Measurements from ENCODE around the gene CD46. TPM values are rescaled to one million over a fixed set of nuclear protein-coding genes. Genes with fewer than 3 reads are reported as not detected.
"Not testable (repeated sequence)": the region's sequence is repeated elsewhere in the genome, so short reads cannot be mapped to it uniquely, and the experiment has no call there.

CD46 gene
- 57.4 and 82.4 TPM in 2 replicates for total RNA-seq (2012; rRNA removed)

DNA sequence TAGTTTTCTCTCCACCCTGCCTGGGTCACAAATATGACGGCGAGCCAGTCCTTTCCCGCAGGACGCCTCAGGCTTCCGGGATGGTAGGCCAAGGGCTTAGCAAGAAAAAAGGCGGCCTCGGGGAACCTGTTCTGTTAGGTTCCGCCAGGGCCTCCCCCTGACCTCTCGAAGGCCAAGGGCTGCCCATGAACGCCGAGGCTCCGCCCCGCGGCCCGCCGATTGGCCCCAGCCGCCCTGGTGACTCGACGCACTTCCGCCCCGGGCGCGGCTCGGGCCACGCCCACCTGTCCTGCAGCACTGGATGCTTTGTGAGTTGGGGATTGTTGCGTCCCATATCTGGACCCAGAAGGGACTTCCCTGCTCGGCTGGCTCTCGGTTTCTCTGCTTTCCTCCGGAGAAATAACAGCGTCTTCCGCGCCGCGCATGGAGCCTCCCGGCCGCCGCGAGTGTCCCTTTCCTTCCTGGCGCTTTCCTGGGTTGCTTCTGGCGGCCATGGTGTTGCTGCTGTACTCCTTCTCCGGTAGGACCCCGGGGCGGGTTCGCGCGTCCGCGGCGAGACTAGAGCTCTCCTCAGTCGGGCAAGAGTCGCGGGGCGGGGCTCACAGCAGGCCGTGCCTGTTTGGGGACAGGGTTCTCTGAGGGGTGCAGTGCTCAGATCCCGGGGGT is at the start of gene CD46:
Gene CD46 (plus strand): TSS at position 265 of the 666 bp plus-strand sequence. CDS start 159 bp downstream, at position 424.
- H3K4me3 ChIP-seq (ENCODE audit: low read length) = peak within 1 kb of the TSS; percentile 98

DNA sequence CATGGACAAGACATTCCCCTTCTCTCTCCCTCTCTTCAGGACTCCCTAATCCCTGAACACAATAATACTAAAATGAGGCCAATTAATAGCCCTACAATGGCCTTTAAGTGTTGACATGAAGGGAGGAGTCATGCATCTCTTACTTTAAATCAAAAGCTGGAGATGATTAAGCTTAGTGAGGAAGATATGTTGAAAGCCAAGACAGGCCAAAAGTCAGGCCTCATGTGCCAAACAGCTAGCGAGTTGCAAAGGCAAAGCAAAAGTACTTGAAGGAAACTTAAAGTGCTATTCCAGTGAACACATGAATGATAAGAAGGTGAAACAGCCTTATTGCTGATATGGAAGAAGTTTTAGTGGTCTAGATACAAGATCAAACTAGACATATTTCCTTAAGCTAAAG is 49.5 kb upstream of the CD46 start:
- Histone ChIP-seq H3K4me2 (ENCODE audit: low read length) (no peak overlapping the region), H3K4me3 (ENCODE audit: low read length) (no peak overlapping the region), H3K36me3 (ENCODE audit: insufficient read depth, low read length) (no peaks in the 10 kb centered on the region), H3K27me3 (ENCODE audit: control insufficient read depth, insufficient read depth, low read length) (no peaks in the 10 kb centered on the region), H3K4me1 (ENCODE audit: control insufficient read depth, insufficient read depth, low read length) (peaks cover 3% of the 10 kb centered on the region), H3K9ac (ENCODE audit: low read depth, low read length) (no peak overlapping the region), H3K9me3 (replicated peaks; ENCODE audit: low read length) (no peaks in the 10 kb centered on the region)

More for the DNA sequence above, at the start of gene CD46:
- Histone ChIP-seq H3K4me2 (ENCODE audit: low read length) (peak within 1 kb of the TSS; percentile 98), H3K4me1 (ENCODE audit: control insufficient read depth, insufficient read depth, low read length) (peaks cover 29% of the 10 kb centered on the region), H3K27me3 (ENCODE audit: control insufficient read depth, insufficient read depth, low read length) (no peaks in the 10 kb centered on the region), H3K9ac (ENCODE audit: low read depth, low read length) (peak within 1 kb of the TSS; percentile 92), H3K9me3 (replicated peaks; ENCODE audit: low read length) (no peaks in the 10 kb centered on the region), H3K36me3 (ENCODE audit: insufficient read depth, low read length) (no peaks in the 10 kb centered on the region)

DNA sequence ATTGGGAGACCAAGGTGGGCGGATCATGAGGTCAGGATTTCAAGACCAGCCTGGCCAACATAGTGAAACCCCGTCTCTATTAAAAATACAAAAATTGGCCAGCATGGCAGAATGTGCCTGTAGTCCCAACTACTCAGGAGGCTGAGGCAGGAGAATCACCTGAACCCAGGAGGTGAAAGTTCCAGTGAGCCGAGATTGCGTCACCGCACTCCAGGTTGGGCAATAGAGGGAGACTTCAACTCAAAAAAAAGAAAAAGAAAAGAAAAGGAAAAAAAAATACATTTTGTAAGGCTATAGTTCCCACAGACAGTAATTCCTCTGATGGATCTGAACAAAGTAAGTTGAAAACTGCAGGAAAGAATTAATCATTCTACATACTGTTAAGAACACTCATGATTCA is 48.1 kb upstream of the CD46 start:
- no peak overlapping the region for H3K9ac ChIP-seq (ENCODE audit: low read depth, low read length)
- H3K9me3 ChIP-seq (replicated peaks; ENCODE audit: low read length) = no peaks in the 10 kb centered on the region
- no peak overlapping the region for H3K4me2 ChIP-seq (ENCODE audit: low read length)
- H3K27me3 ChIP-seq (ENCODE audit: control insufficient read depth, insufficient read depth, low read length) = no peaks in the 10 kb centered on the region
- H3K4me1 ChIP-seq (ENCODE audit: control insufficient read depth, insufficient read depth, low read length) = peaks cover 3% of the 10 kb centered on the region
- H3K4me3 ChIP-seq (ENCODE audit: low read length) = no peak overlapping the region
- no peaks in the 10 kb centered on the region for H3K36me3 ChIP-seq (ENCODE audit: insufficient read depth, low read length)

DNA sequence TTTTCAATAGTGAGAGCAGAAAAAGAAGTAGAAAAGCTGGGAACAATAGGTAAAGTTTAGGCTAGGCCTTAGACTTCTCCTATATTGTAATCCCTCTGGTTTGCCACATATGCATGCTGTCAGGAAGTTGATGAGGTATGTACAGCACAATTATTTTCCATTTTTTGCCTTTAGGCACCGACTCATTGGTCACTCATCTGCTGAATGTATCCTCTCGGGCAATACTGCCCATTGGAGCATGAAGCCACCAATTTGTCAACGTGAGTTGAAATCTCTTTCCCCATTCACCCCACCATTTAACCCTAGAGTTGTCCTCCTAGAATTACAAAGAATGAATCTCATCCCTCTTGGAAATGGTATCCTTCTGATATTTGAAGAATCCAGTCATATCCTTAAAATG is 43.9 kb upstream of the CD46 start:
- not testable (repeated sequence) for H3K4me1 ChIP-seq (ENCODE audit: control insufficient read depth, insufficient read depth, low read length); H3K9ac ChIP-seq (ENCODE audit: low read depth, low read length); H3K9me3 ChIP-seq (replicated peaks; ENCODE audit: low read length); H3K27me3 ChIP-seq (ENCODE audit: control insufficient read depth, insufficient read depth, low read length); H3K4me3 ChIP-seq (ENCODE audit: low read length); H3K36me3 ChIP-seq (ENCODE audit: insufficient read depth, low read length); H3K4me2 ChIP-seq (ENCODE audit: low read length)

DNA sequence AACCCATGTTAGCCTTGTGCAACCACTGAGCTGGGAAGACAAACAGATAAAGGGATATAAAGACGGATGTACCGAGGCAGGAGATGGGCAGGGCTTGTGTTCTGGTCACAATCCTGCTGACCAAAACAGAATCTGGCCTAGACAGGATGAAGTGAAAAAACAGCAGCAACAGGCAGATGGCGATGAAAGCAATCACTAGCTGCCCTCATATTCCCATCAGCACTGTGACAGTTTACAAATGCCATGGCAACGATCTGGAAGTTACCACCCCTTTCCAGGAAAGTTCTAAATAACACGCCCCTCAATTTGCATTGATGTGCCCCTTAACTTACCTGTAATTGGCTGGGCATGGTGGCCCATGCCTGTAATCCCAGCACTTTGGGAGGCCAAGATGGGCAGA is 40.6 kb upstream of the CD46 start:
- Histone ChIP-seq H3K4me2 (ENCODE audit: low read length) (no peak overlapping the region), H3K27me3 (ENCODE audit: control insufficient read depth, insufficient read depth, low read length) (no peaks in the 10 kb centered on the region), H3K9ac (ENCODE audit: low read depth, low read length) (no peak overlapping the region), H3K4me3 (ENCODE audit: low read length) (no peak overlapping the region), H3K9me3 (replicated peaks; ENCODE audit: low read length) (no peaks in the 10 kb centered on the region), H3K36me3 (ENCODE audit: insufficient read depth, low read length) (no peaks in the 10 kb centered on the region), H3K4me1 (ENCODE audit: control insufficient read depth, insufficient read depth, low read length) (peaks cover 3% of the 10 kb centered on the region)

DNA sequence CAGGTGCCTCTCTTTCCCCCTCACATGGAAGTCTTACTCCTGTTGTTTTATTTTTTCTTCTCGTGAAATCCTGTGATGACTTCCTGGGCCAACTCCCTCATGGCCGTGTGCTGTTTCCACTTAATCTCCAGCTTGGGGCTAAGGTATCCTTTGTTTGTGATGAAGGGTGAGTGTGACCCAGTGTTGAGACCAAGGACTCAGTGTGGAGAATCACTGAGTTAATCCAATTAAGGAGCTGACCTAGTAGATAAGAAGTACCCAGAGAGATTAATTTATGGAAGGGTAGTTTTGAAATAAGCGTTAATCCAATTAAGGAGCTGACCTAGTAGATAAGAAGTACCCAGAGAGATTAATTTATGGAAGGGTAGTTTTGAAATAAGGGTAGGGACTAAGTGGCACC is 39.2 kb upstream of the CD46 start:
- not testable (repeated sequence) for H3K36me3 ChIP-seq (ENCODE audit: insufficient read depth, low read length); H3K4me3 ChIP-seq (ENCODE audit: low read length); H3K9ac ChIP-seq (ENCODE audit: low read depth, low read length); H3K27me3 ChIP-seq (ENCODE audit: control insufficient read depth, insufficient read depth, low read length); H3K4me1 ChIP-seq (ENCODE audit: control insufficient read depth, insufficient read depth, low read length); H3K9me3 ChIP-seq (replicated peaks; ENCODE audit: low read length); H3K4me2 ChIP-seq (ENCODE audit: low read length)

DNA sequence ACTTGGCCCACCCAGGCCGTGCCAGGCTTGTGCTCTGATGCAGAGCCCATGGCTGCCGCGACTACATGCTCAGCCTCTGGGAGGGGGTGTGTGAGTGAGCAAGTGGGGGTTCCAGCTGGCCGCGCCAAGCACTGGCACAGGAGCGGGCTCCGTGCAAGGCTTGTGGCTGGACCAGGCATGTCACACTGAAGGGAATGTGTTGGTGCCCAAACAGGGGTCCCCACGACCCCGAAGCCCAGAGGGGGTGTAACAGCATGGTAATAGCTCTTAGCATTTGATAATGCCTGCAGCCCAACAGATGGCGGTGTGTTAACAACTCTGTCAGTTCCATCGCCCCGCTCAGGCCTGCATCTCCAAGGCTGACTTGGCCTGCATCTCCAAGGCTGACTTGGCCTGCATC is 38.3 kb upstream of the CD46 start:
- no peaks in the 10 kb centered on the region for H3K9me3 ChIP-seq (replicated peaks; ENCODE audit: low read length)
- H3K4me3 ChIP-seq (ENCODE audit: low read length) = no peak overlapping the region
- no peaks in the 10 kb centered on the region for H3K4me1 ChIP-seq (ENCODE audit: control insufficient read depth, insufficient read depth, low read length)
- no peak overlapping the region for H3K9ac ChIP-seq (ENCODE audit: low read depth, low read length)
- no peak overlapping the region for H3K4me2 ChIP-seq (ENCODE audit: low read length)
- no peaks in the 10 kb centered on the region for H3K36me3 ChIP-seq (ENCODE audit: insufficient read depth, low read length)
- no peaks in the 10 kb centered on the region for H3K27me3 ChIP-seq (ENCODE audit: control insufficient read depth, insufficient read depth, low read length)

DNA sequence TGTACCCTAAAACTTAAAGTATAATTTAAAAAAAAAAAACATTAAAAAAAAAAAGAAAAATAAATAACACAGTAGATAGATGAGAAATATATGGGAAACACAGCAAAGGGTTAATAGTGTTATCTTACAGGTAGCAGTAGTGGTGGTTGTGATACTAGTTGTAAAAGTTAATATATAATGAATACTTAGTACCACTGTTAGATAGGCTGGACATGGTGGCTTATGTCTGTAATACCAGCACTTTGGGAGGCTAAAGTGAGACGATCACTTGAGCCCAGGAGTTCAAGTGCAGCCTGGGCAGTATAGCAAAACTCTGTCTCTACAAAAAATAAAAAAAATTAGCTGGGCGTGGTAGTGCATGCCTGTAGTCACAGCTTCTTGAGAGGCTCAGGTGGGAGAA is 32.6 kb upstream of the CD46 start:
- Histone ChIP-seq H3K9me3 (replicated peaks; ENCODE audit: low read length) (no peaks in the 10 kb centered on the region), H3K4me1 (ENCODE audit: control insufficient read depth, insufficient read depth, low read length) (no peaks in the 10 kb centered on the region), H3K27me3 (ENCODE audit: control insufficient read depth, insufficient read depth, low read length) (no peaks in the 10 kb centered on the region), H3K36me3 (ENCODE audit: insufficient read depth, low read length) (no peaks in the 10 kb centered on the region), H3K9ac (ENCODE audit: low read depth, low read length) (no peak overlapping the region), H3K4me2 (ENCODE audit: low read length) (no peak overlapping the region), H3K4me3 (ENCODE audit: low read length) (no peak overlapping the region)

DNA sequence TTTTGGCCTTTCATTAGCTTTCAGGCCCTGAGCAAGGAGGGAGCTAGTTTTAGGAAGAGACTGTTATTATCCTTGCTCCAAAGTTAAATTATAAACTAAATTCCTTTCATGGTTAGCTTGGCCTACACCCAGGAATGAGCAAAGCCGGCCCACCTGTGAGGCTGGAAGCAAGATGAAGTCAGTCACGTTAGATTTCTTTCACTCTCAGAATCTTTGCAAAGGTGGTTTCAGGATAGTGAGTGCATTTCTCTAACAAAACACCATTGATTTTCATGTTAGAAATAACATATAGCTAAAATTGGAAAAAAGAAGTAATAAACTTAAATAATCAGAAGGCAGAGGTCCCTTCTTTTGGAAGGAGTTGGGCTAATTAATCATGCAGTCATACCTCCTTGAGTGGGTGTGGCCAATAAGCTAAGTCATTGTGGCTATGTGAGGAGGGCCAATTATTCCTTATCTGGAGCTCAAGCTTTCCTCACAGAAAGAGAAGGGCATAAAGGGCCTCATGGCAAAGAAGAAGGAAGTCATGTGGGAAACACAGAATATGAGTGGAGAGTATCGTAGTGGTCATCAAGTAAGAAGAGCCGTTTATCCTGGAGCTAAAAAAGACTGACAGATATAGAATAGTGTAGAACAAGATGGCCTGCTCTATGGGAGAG is 23.5 kb upstream of the CD46 start:
- not testable (repeated sequence) for H3K27me3 ChIP-seq (ENCODE audit: control insufficient read depth, insufficient read depth, low read length); H3K36me3 ChIP-seq (ENCODE audit: insufficient read depth, low read length); H3K9me3 ChIP-seq (replicated peaks; ENCODE audit: low read length); H3K4me2 ChIP-seq (ENCODE audit: low read length); H3K4me1 ChIP-seq (ENCODE audit: control insufficient read depth, insufficient read depth, low read length); H3K4me3 ChIP-seq (ENCODE audit: low read length); H3K9ac ChIP-seq (ENCODE audit: low read depth, low read length)

DNA sequence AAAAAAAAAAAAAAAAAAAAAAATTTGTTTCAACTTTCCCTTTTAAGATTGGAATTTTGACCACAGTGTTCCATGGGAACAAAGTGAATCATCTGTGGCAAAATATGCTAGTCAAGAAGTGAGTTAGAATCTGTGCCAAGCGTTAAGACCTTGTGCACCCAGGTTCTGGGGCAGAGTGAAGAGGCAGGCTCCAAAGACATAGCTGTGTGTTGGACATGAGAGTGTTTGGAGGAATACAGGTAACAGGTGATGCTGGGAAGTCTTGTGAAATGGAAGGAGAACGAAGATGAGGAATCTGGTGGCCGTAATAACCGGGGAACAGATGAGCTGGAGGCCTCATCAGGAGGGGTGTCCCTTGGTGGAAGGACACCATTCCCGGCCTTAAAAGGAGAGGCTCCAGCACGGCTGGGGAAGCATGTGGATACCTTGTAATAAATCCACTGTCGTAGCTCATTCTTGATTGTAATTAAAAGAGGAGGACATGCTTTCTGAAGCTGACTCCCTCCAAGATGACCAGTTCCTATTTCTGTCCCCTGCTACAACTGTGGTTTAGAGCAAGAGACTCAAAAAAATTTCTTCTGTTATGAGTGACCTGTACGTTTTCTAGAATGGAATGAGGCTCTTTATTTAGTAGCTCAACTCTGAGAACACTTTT is 14.2 kb upstream of the CD46 start:
- H3K9me3 ChIP-seq (replicated peaks; ENCODE audit: low read length); H3K4me1 ChIP-seq (ENCODE audit: control insufficient read depth, insufficient read depth, low read length); H3K4me2 ChIP-seq (ENCODE audit: low read length); H3K4me3 ChIP-seq (ENCODE audit: low read length); H3K27me3 ChIP-seq (ENCODE audit: control insufficient read depth, insufficient read depth, low read length); H3K36me3 ChIP-seq (ENCODE audit: insufficient read depth, low read length); H3K9ac ChIP-seq (ENCODE audit: low read depth, low read length): not testable (repeated sequence)

DNA sequence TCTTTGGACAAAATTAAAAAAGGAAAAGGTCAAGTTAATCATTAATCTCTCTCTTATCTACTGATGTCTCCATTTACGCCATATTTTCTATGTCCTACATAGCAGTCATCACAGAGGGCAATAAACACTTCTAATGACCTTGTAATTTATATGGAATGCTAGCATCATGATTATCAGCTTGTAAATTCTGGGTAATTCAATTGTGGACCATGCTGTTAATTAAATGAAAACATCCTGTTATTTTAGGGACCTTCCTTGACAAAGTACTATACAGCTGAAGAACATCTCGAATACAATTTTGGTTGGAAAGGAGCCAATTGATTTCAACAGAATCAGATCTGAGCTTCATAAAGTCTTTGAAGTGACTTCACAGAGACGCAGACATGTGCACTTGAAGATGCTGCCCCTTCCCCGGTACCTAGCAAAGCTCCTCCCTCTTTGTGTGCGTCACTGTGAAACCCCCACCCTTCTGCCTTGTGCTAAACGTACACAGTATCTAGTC is 13.6 kb upstream of the CD46 start:
- H3K4me2 ChIP-seq (ENCODE audit: low read length) = not testable (repeated sequence)

More for the DNA sequence above, 13.6 kb upstream of the CD46 start:
- not testable (repeated sequence) for H3K36me3 ChIP-seq (ENCODE audit: insufficient read depth, low read length); H3K9ac ChIP-seq (ENCODE audit: low read depth, low read length); H3K4me1 ChIP-seq (ENCODE audit: control insufficient read depth, insufficient read depth, low read length); H3K9me3 ChIP-seq (replicated peaks; ENCODE audit: low read length); H3K4me3 ChIP-seq (ENCODE audit: low read length); H3K27me3 ChIP-seq (ENCODE audit: control insufficient read depth, insufficient read depth, low read length)
